Activated effector memory CD4-positive, alpha-beta T cell treated with anti-CD3 and anti-CD28 coated beads, Interleukin-2, amount 50 U/mL, for 16 hours (primary cell): ENCODE measurements around the gene FAM98C.

ENCODE experiments used
- DNase-seq: peaks from one replicate; pipeline ENCODE4 v3.0.0-alpha.2; 2020

Gene FAM98C

DNA sequence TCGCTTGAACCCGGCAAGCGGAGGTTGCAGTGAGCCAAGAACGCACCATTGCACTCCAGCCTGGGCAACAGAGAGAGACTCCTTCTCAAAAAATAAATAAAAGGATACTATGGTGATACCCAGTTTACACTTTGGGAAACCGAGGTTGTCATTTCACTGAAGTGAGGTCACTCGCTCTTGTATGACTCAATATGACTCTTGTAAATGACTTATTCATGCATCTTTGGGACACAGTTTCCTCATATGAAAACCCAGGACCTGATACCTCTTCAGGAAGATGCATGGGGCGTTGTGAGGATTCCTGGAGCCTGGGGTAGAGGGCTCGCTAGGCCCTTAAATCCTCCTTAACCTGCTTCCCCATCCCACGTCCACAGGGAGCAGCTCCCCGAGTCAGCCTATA, 24.0 kb upstream of the FAM98C start:
- no peak for DNase-seq

DNA sequence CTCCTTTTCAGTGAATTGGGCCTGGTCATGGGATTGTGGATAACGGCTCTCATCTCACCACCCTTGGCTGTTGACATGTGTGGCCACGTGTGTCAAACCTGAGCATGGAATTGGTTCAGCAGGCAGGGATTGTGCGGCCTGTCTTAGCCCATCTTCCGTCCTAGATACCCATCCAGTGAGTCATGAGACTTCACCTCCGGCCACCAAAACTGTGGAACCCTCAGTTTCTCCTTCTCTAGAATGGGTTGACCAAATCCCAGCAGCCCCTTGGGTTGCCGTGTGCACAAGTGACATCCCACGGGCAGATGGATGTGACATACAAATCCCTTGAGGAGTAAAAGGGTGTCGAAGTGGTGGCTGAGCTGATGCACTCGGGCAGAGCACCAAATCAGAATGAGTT, 21.8 kb upstream of the FAM98C start:
- no peak for DNase-seq

DNA sequence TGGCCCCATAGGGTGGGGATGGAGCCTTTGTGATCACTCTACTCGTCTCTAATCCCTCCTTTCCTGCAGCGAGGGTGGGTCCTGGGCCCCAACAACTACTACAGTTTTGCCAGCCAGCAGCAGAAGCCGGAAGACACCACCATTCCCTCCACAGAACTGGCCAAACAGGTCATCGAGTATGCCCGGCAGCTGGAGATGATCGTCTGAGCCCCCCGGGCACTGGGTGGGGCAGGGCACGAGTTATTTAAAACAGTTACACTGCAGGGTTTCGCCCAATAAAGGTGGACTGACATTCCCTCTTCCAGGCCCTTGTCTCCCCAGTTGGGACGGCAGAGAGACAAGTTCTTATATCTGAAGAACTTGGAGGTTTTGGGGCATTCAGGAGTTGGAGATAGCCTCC, 19.7 kb upstream of the FAM98C start:
- DNase-seq = no peak

DNA sequence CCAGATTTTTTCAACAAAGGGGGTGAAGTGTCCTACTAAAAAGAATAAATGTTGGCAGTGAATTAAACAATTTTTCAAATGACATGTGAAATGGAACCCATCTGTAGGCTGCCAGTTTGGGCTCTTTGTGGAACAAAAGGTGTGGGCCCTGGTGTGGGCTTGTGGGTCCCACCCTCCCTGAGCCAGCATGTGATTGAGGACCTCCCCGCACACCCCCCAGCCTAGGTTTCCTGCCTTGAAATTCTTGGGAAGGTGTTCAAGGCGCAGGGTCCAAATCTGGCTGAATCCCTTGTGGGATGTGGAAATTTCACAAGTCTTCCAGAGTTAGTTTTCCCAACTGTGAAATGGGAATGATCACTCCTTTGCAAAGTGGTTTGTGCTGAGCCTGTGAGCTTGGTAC, 19.1 kb upstream of the FAM98C start:
- DNase-seq = no peak

DNA sequence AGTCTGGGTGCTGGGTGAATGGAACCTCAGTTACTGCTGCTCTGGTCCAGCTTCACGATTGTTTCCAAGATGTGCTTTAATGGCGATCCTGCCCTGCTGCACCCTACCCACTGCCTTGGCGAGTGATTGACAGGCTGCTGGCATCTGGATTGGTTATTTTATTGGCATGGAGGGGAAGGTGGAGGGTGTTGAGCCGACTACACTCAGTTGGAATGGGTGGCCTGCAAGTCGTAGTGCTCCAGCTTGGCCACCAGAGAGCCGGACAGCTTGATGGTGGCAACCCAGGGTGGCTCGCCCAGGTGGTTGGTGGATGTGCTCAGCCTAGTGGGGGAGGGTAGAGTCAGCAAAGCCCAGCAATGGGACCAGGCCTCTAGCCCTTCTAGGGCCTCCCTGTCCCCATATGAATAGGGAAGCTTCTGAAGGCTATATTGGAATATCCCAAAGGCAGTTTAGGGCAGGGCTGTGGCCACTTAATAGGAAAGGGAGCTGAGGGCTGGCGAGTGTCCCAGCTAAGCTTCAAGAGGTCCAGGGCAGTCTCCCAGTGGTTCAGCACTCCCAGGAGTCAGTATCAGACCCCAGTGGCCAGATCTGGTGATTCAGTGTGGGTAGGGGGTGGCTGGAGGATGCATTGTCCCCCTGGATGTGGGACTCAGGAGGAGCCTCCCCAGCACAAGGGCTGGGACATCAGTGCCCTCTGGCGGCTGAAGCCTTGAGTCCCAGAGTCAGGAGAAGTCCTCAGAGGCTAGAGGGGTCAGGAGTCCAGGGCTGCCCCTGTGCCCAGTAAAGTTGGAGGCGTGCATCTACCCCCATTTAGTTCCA, 18.5 kb upstream of the FAM98C start:
- DNase-seq = no peak

DNA sequence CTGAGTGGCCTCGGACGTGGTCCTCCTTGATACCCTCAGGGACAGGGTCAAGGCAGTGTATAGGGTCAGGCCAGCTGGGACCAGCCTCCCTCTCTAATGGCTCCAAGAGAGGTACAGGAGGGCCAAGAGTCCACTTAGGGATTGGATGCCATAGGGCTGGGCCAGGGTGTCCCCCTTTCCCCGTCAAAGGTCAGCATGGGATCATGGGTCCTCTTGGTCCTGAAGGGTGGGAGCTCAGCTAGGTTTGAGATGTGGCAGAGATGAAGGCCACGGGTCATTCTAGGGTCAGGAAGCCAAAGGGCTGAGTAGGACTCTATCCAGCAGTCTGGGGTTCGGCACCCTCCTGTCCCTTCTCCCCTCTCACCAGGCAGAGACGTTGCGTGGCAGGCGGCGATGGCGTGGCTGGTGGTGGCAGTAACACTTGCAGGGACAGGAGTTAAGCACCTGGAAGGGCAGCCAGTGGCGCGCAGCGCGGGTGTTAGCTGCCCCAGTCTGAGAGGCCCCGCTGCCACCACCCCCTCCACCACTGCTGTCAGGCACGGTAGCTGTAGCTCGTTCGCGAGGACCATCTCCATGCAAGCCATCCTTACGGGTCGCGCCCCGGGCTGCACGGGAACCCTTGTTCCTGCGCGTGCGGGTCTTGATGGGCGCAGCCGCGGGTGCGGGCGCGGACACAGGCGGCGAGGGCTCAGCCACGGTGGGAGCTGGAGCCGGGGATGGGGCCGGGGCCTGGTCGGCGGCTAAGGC, 17.7 kb upstream of the FAM98C start:
- peak; percentile 65 for DNase-seq

DNA sequence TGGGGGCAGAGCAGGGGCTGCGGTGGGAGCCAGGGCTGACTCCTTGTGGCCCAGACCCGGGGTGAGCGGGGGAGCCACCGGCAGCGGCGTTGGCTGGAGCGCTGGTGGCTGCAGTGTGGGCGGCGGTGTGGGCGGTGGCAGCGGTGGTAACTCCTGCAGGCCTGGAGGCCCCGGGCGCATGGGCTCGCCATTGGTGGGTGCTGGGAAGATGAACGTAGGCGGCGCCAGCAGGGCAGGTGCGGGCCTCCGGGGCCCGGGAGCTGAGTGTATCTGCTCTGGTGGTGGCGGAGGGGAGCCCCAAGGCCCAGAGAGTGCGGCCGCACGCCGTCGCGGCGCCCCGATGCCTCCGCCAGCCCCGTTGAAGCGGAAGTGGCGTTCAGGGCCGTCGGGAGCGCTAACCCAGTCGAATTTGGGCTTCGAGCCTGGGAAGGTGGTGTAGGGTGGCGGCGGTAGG, 17.1 kb upstream of the FAM98C start:
- no peak for DNase-seq

DNA sequence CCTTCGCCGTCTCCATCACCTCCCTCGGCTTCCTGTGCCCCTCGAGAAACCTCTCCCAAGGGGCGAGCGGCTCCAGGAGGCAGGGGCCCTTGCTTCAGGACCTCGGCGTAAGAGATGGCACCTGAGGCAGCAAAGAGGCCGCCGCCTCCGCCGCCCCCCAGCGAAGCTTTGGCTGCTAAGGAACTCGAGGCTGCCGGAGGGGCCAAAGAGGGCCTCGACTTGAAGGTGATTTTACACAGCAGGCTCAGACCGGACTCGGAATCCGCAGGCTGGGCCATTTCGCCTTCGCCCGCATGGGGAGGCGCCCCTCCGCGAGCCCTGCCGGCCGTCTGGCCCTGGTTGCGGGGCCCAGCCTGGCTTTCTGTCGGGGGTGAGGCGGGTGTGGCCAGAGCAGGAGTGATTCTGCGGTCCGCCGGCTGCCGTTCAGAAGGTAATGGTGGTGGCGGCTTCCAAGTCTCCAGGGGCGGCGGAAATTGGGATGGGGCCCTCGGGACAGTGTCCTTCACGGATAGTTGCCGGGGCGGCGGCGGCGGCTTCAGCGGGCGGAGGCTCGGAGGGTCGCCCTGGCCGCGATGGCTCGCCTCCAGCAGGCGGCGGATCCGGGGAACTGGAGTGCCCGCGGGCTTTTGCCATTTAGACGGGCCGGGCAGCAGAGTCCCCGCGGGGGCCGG, 16.5 kb upstream of the FAM98C start:
- no peak for DNase-seq

DNA sequence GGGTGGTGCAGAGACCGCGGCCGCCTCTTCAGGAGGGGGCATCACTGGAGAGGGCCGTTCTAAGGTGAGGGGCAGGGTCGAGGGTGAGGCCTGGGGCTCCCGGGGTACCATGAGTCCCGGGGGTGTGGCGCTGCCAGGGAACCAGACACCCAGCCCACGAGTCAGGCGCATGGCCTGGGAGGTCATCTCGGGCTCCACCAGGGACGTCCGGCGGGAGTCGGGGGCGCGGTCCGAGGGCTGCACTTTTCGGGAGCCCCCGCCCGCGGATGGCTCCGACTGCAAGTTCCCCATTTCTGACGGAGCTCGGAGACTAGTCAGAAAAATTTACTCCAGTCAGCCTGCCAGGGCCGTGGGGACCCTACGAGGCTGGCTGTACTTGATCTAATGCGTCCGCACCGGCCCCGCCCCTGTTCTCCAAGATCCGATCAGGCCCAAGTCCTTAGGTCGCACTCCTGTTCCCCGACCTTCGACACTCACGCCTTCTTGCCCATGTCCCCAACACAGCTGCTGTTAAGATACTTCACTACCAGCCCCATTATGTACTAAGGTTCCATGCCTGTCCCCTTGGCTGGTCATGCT, 15.8 kb upstream of the FAM98C start:
- peak; percentile 64 for DNase-seq

DNA sequence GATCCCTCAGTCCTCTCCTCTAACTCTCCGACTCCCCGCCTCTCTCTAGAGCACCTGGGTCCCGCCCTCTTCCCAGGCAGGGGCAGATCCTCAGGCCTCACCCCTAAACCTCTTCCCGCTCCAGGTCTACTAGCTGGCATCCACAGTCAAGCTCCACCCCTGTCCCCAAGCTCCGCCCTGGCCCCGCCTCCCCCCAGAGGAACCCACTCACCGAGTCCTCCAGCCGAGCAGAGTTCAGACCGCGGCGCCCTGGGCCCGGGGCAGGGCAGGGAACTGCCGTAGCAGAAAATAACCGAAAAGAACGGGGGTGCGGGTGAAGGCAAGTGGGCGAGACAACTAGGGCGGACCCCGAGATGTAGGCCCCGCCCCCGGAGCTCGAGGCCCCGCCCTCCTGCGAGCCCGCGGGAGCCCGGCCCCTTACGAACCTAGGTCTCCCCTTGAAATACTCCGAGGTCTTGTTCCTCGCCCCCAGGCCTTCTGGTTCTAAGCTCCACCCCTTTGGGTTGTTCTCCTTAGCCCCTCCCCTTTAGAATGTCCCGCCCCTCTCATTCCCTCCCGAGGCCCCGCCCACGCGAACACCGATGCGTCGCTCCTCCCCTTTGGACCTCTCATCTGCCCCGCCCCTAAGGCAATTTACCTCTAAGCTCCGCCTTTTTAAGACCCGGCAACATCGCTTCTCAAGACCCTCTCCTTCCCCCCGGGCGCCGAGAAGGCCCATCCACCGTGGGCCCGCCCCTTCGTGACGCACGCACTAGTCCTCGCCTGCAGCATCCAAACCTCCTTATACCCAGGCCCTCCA, 15.1 kb upstream of the FAM98C start, which contains the start of gene GGN:
Gene GGN, minus strand, starts transcription at position 485 of the 799 bp plus-strand sequence. CDS start 773 bp downstream, outside the sequence.
- peak; percentile 91 for DNase-seq

DNA sequence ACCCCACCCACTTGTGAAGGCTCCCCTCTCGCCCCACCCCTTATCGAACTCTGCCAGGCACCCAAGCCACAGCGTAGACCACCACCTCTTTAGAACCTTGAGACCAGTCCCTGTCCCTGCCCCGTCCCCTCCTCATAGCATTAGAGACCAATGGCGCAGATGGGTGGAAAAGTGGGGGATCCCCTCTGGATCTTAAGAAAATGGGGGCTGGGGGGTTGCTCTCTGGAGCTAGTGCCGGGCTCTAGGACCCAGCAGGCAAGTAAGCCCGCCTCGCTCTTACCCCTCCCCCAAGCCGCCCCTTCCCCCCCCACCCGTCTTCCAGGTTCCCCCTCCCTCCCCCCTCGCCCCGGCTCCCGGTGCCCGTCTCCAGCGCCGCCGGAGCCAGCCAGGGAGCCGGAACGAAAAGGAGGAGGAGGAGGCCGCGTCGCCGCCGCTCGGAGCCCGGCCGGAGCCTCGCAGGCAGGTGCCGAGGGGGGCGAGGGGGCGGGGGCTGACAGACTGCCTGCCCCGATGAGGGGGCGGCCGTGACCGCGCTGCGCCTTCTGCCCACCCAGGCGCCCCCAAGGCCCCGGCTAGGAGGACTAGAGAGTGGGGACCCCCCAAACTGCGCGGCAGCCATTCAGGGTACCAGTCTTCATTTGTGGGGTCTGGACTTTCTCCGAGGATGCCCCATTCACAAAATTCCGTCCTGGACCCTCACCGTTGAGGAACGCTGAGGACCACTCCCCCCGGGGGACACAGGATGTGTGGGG, 14.4 kb upstream of the FAM98C start, which contains the start of gene SPRED3:
Gene SPRED3, plus strand, starts transcription at position 349 of the 752 bp plus-strand sequence. CDS start 1,606 bp downstream, outside the sequence.
- no peak for DNase-seq

DNA sequence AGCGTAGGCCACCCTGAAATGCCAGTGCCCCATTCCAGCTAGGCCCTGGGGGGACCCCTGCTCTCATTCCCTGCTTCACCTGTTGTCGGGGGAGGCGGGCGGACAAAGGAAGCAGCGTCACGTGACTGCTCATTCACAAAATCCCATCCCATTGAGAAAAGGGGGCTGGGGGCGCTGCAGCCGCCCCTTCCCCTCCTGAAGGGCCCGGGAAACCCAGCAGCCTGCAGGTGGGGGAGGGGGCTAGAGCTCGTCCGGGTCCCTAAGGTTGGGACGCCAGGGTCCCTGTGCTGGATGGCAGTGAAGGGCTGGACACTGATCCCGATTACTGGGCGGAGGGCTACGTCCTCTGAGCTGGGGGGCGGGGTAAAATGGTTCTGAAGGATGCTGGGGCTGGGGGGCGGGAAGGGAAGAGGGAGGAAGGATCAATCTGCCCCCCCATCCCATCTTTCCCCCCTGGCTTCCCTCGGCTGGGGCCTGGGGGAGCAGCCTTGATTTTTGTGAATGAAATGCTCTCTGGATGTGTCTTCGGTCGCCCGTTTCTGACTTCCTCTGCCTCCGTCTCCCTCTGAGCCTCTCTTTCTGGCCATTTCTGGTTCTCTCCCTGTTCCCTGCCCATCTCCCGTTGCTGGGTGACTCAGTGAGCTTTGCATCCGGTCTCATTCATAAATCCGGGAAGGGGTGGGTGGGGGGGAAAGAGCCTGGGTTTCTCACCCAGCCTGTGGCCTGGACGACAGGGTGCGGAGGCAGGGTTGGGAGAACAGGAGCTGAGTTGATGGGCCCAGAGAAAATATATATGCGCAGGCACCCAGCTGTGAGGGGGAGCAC, 13.6 kb upstream of the FAM98C start:
- DNase-seq = no peak

DNA sequence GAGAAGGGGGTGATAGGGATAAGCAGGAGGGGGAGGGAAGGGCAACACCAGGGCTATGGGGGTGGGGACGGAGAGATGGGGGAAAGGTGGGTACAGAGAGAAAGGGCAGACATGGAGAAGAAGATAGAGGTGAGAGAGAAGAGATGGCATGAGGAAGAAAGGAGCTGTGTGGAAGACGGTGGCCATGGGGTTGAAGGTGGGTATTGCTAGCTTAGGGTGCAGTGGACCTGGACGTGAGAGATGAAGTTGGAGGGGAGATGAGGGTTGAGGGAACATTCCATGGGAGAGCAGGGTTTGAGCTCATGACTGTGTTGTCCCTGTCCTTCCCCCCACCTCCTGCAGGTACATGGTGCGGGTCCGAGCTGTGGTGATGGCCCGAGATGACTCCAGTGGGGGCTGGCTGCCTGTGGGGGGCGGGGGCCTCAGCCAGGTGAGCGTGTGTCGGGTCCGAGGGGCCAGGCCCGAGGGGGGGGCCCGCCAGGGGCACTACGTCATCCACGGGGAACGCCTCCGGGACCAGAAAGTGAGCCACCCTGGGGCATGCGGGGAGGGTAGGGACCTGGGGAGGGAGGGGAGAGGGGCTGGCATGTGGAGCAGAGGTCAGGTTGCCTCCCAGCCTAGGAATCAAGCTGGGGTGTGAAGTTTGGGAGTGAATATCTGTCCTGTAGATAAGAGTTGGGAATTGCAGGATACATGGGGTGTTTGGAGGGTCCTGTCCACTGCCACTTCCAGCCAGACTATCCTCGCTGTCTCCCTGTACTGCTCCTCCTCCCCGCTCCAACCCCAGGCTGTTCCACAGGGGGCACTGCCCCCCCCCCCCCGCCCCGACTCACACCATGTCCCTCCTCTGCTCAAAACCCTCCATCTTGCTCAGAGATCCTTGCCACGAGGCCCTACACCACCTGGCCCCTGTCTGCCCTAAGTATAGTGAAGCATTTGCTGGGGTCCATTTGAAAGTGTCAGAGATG, 12.7 kb upstream of the FAM98C start:
- DNase-seq = no peak

DNA sequence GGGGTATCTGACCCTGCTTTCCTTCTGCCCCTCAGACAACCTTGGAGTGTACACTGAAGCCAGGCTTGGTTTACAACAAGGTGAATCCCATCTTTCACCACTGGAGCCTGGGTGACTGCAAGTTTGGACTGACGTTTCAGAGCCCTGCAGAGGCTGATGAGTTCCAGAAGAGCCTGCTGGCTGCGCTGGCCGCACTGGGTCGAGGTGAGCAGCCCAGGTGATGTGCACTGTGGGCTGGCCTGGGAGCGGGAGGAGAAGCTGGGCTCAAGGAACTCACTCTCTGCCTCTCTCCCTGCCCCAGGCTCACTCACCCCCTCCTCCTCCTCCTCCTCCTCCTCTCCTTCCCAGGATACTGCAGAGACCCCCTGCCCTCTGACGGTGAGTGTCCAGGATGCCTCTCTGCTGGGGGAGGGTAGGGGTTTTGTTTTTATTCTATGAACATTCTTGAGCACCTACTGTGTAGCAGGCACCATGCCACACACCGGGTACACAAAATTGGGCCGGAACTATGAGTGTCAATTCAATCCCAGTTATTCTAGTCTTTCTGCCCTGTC, 10.9 kb upstream of the FAM98C start:
- DNase-seq = no peak

DNA sequence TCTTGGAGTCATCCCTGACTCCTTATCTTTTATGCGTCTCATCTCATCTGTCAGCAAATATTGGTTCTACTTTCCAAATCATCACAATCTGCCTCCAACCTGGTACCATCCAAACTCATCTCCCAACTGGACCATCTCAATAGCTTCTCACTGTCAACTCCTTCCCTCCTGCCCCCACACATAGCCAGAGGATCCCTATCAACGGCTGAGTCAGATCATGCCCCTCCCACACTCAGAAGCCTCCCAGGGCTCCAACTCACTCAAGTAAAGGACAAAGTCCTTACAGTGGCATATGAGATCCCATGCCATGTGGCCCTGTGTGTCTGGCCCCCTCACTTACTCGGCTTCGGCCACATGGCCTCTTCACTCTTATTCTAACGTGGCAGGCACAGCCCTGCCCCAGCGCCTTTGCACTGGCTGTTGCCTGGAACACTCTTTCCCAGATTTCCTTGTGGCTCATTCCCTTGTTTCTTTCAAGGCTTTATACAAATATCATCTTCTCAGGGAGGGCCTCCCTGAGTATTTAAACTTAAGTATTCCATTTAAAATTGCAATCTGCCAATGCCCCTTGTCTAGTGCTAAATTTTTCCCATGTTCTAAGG, 10.1 kb upstream of the FAM98C start:
- no peak for DNase-seq

DNA sequence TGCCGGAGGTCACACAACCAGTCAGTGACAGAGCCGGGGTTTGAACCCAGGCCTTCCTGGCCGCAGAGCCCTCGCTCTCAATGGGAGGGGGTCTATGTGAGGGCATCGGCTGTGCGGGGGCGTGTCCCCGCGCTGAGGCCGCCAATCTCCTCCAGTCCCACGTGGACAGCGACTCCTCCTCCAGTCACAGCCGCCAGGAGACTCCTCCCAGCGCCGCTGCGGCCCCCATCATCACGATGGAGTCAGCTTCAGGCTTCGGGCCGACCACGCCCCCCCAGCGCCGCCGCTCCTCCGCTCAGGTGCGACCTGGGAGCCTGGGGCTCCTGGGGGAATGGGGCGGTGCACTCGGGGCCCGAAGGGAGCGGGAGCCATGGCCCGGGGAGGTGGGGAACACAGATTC, 8.4 kb upstream of the FAM98C start:
- DNase-seq = peak; percentile 88

DNA sequence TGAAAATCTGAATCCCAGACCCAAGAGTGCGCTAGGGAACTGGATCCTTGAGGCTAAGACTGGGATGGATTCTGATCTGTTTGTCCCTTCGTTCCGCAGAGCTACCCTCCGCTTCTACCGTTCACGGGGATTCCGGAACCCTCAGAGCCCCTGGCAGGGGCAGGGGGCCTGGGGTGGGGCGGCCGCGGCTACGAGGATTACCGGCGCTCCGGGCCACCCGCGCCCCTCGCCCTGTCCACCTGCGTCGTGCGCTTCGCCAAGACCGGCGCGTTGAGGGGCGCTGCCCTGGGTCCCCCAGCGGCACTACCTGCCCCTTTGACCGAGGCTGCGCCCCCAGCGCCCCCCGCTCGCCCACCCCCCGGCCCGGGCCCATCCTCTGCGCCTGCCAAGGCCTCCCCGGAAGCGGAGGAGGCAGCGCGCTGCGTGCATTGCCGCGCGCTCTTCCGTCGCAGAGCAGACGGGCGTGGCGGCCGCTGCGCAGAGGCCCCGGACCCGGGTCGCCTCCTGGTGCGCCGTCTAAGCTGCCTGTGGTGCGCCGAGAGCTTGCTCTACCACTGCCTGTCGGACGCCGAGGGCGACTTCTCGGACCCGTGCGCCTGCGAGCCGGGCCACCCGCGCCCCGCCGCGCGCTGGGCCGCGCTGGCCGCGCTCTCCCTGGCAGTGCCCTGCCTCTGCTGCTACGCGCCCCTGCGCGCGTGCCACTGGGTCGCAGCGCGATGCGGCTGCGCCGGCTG, 7.3 kb upstream of the FAM98C start:
- peak; percentile 78 for DNase-seq

DNA sequence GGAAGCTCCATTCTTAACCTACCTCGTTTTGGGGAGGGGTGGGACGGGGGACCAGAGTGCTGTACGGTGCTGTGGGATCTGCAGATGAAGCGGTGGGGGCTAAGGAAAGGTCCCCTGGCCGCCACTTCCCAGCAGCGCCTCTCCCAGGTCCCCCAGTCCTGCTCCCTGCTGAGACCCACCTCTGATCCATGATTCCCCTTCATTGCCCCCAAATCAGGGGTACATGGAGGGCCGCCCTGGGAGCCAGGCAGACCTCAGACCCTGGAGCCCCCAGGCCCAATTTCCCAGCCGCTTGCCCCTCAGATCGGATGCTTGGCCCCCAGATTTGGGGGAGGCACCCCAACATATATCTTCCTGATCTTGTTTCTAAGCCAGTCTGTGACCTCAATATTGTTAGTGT, 3.8 kb upstream of the FAM98C start:
- DNase-seq = no peak
